CD4-positive, alpha-beta T cell (primary cell): Measurements from ENCODE around the gene DCBLD2. TPM values are rescaled to one million over a fixed set of nuclear protein-coding genes. Genes with fewer than 3 reads are reported as not detected.
"Not testable (repeated sequence)": the region's sequence is repeated elsewhere in the genome, so short reads cannot be mapped to it uniquely, and the experiment has no call there.

Experiments used
- ATAC-seq: fragments of 200-7000 bp; cut with Tn5 transposase; one replicate; pipeline ENCODE4 v1.10.0; 2022; ENCODE audit warnings: mild to moderate bottlenecking; ENCODE audit not compliant: poor library complexity
- CTCF ChIA-PET: fragments of 350-600 bp; sonication (Branson Sonifier 250); formaldehyde crosslinking; loops from one replicate; lab custom pipeline; 2021; ENCODE audit warnings: antibody characterized with exemption, inconsistent platforms; lab: Charles Lee
- POLR2A ChIA-PET: fragments of 350-600 bp; sonication (Branson Sonifier 250); formaldehyde crosslinking; loops from one replicate; lab custom pipeline; 2021; ENCODE audit warnings: antibody characterized with exemption, inconsistent platforms; lab: Charles Lee
- DNase-seq, 14 experiments: peaks; one replicate each; pipeline ENCODE4 v3.0.0-alpha.2; 2013 to 2020; ENCODE audit warnings: mixed read lengths in 2 of 14
- H3K27ac ChIP-seq, 2 donors: one replicate each; pipeline versions ENCODE4 v1.5.1 to v1.7.0; 2013; ENCODE audit warnings: low read length in 2 of 2, low read depth in 1 of 2, mild to moderate bottlenecking in 1 of 2
- H3K27me3 ChIP-seq, 2 experiments: 1 replicate in 1 of 2; 2 replicates in 1 of 2; pipeline versions ENCODE4 v1.6.1 to v1.7.0; 2013; ENCODE audit warnings: low read length in 2 of 2, control low read depth in 1 of 2, mild to moderate bottlenecking in 1 of 2, moderate library complexity in 1 of 2; ENCODE audit not compliant: insufficient read depth in 2 of 2, control insufficient read depth in 1 of 2
- H3K36me3 ChIP-seq: one replicate; pipeline ENCODE4 v1.6.1; 2013; ENCODE audit warnings: low read length, control low read depth; ENCODE audit not compliant: insufficient read depth
- H3K4me1 ChIP-seq: one replicate; pipeline ENCODE4 v1.6.1; 2013; ENCODE audit warnings: low read length, control low read depth; ENCODE audit not compliant: insufficient read depth
- H3K4me3 ChIP-seq: one replicate; pipeline ENCODE4 v1.5.1; 2013; ENCODE audit warnings: mild to moderate bottlenecking, low read length, moderate library complexity
- H3K9me3 ChIP-seq, 2 experiments: 1 replicate in 1 of 2; 2 replicates in 1 of 2; pipeline versions ENCODE4 v1.6.1 to v1.7.0; 2013; ENCODE audit warnings: low read length in 2 of 2, mild to moderate bottlenecking in 2 of 2, control low read depth in 1 of 2, moderate library complexity in 1 of 2; ENCODE audit not compliant: control insufficient read depth in 1 of 2, insufficient read depth in 1 of 2
- H3K27ac Mint-ChIP-seq: one replicate; pipeline ENCODE4 v1.8.0; 2020; ENCODE audit warnings: mixed read lengths
- H3K27me3 Mint-ChIP-seq: one replicate; pipeline ENCODE4 v1.8.0; 2021; ENCODE audit warnings: mixed read lengths
- H3K36me3 Mint-ChIP-seq: one replicate; pipeline ENCODE4 v1.8.0; 2021; ENCODE audit warnings: low read depth, mixed read lengths
- H3K4me1 Mint-ChIP-seq: one replicate; pipeline ENCODE4 v1.8.0; 2021; ENCODE audit warnings: low read depth, mixed read lengths
- H3K4me3 Mint-ChIP-seq: one replicate; pipeline ENCODE4 v1.8.0; 2020; ENCODE audit warnings: mild to moderate bottlenecking, mixed read lengths
- H3K9me3 Mint-ChIP-seq: one replicate; pipeline ENCODE4 v1.8.0; 2020; ENCODE audit warnings: mixed read lengths
- CTCF ChIP-seq: fragments of 200-600 bp; IDR thresholded peaks from one replicate; pipeline ENCODE4 v1.8.0; 2022; ENCODE audit warnings: antibody characterized with exemption, mild to moderate bottlenecking
- intact Hi-C, 2 experiments: fragments of 100-400 bp; cut with DNase I in 1 of 2; cut with micrococcal nuclease in 1 of 2; formaldehyde crosslinking; loops; one replicate each; pipeline versions ENCODE4 v1.15.1 to v1.9.0; 2023 to 2025; cut with DNase I, micrococcal nuclease
- total RNA-seq, 174 experiments: library from RNA in 2 of 174; stranded (reverse) in 2 of 174; gene quantifications; one replicate each; pipeline ENCODE4 v1.2.3 and lab custom pipeline; 2021 to 2026

DCBLD2 gene
- total RNA-seq, 2 experiments from 2014 or later = 2.2 to 2.5 TPM

- H3K36me3 ChIP-seq = no peaks in the 10 kb centered on the region
- H3K27ac Mint-ChIP-seq = no peak overlapping the region
- H3K4me3 Mint-ChIP-seq = no peak overlapping the region
- H3K4me3 ChIP-seq = no peak overlapping the region
- no peaks in the 10 kb centered on the region for H3K4me1 Mint-ChIP-seq
- no peak for TF ChIP-seq CTCF
- H3K9me3 Mint-ChIP-seq = no peaks in the 10 kb centered on the region
- H3K27me3 ChIP-seq = no peaks in the 10 kb centered on the region
- POLR2A ChIA-PET = no interaction called here
- no peak for ATAC-seq
- H3K27ac ChIP-seq = no peak overlapping the region
- H3K4me1 ChIP-seq = no peaks in the 10 kb centered on the region
- H3K9me3 ChIP-seq = no peaks in the 10 kb centered on the region
- CTCF ChIA-PET = no interaction called here
- intact Hi-C loops = no loop called here
- no peaks in the 10 kb centered on the region for H3K27me3 Mint-ChIP-seq
- no peak for DNase-seq
- H3K36me3 Mint-ChIP-seq = no peaks in the 10 kb centered on the region
These were observed 58.1 kb downstream of the DCBLD2 start for GRCh38 chr3:98843266-98843959.

- Mint-ChIP-seq H3K4me3 (no peak overlapping the region), H3K36me3 (no peaks in the 10 kb centered on the region), H3K4me1 (no peaks in the 10 kb centered on the region), H3K9me3 (no peaks in the 10 kb centered on the region), H3K27ac (no peak overlapping the region), H3K27me3 (no peaks in the 10 kb centered on the region)
- ATAC-seq (no peak), DNase-seq (no peak)
- Histone ChIP-seq H3K27ac (no peak overlapping the region), H3K9me3 (no peaks in the 10 kb centered on the region), H3K36me3 (no peaks in the 10 kb centered on the region), H3K4me3 (no peak overlapping the region), H3K27me3 (no peaks in the 10 kb centered on the region), H3K4me1 (no peaks in the 10 kb centered on the region)
- ChIA-PET CTCF (no interaction called here), POLR2A (no interaction called here)
- TF ChIP-seq CTCF = no peak
- intact Hi-C loops = no loop called here
These were observed 61.6 kb downstream of the DCBLD2 start for GRCh38 chr3:98839846-98840245.

GRCh38 chr3:98831060-98831459 is 70.4 kb downstream of the DCBLD2 start:
- H3K27me3 Mint-ChIP-seq, DNase-seq, CTCF ChIA-PET, intact Hi-C loops, H3K36me3 Mint-ChIP-seq, H3K4me1 Mint-ChIP-seq, H3K36me3 ChIP-seq, POLR2A ChIA-PET, H3K9me3 ChIP-seq, H3K4me3 Mint-ChIP-seq, H3K27me3 ChIP-seq, H3K4me3 ChIP-seq, H3K4me1 ChIP-seq, H3K9me3 Mint-ChIP-seq, H3K27ac Mint-ChIP-seq, ATAC-seq, H3K27ac ChIP-seq: not testable (repeated sequence)
